Nephron progenitor cell (in vitro differentiated cells): ENCODE data around the gene LIG4.

ENCODE experiments used
- DNase-seq: peaks from one replicate; pipeline ENCODE4 v3.0.0; 2021
- H3K27ac Mint-ChIP-seq: 2 replicates; pipeline ENCODE4 v1.8.0; 2021; ENCODE audit warnings: mild to moderate bottlenecking, moderate library complexity, mixed read lengths
- H3K27me3 Mint-ChIP-seq: 2 replicates; pipeline ENCODE4 v1.8.0; 2021; ENCODE audit warnings: mild to moderate bottlenecking, low read depth, mixed read lengths; ENCODE audit not compliant: poor library complexity
- H3K36me3 Mint-ChIP-seq: 2 replicates; pipeline ENCODE4 v1.8.0; 2021; ENCODE audit warnings: low read depth, mixed read lengths
- H3K4me1 Mint-ChIP-seq: 2 replicates; pipeline ENCODE4 v1.8.0; 2021; ENCODE audit warnings: mixed read lengths
- H3K4me3 Mint-ChIP-seq: 2 replicates; pipeline ENCODE4 v1.8.0; 2021; ENCODE audit warnings: mild to moderate bottlenecking, moderate library complexity, mixed read lengths
- H3K9me3 Mint-ChIP-seq: 2 replicates; pipeline ENCODE4 v1.8.0; 2021; ENCODE audit warnings: mild to moderate bottlenecking, moderate library complexity, mixed read lengths
- CTCF ChIP-seq: fragments of 200-600 bp; sonication (generic); IDR thresholded peaks from 2 replicates; pipeline ENCODE4 v1.5.0; 2021; ENCODE audit warnings: antibody characterized with exemption

The LIG4 gene

GRCh38 chr13:108195861-108196260, 19.5 kb downstream of the LIG4 start:
- Mint-ChIP-seq H3K27me3 (peaks cover 4% of the 10 kb centered on the region), H3K4me3 (no peak overlapping the region), H3K4me1 (no peaks in the 10 kb centered on the region), H3K36me3 (no peaks in the 10 kb centered on the region), H3K9me3 (peaks cover 10% of the 10 kb centered on the region), H3K27ac (no peak overlapping the region)
- no peak for DNase-seq
- no peak for TF ChIP-seq CTCF

GRCh38 chr13:108195146-108195545, 20.2 kb downstream of the LIG4 start:
- DNase-seq, result no peak
- TF ChIP-seq CTCF, result no peak
- no peaks in the 10 kb centered on the region for H3K36me3 Mint-ChIP-seq
- H3K4me3 Mint-ChIP-seq, result no peak overlapping the region
- H3K27ac Mint-ChIP-seq, result no peak overlapping the region
- H3K4me1 Mint-ChIP-seq, result no peaks in the 10 kb centered on the region
- H3K9me3 Mint-ChIP-seq, result peaks cover 15% of the 10 kb centered on the region
- peaks cover 4% of the 10 kb centered on the region for H3K27me3 Mint-ChIP-seq

GRCh38 chr13:108194435-108194936, 20.9 kb downstream of the LIG4 start:
- H3K4me1 Mint-ChIP-seq, result no peaks in the 10 kb centered on the region
- no peaks in the 10 kb centered on the region for H3K36me3 Mint-ChIP-seq
- no peak for TF ChIP-seq CTCF
- H3K27ac Mint-ChIP-seq, result no peak overlapping the region
- no peak for DNase-seq
- H3K4me3 Mint-ChIP-seq, result no peak overlapping the region
- H3K9me3 Mint-ChIP-seq, result peaks cover 12% of the 10 kb centered on the region
- H3K27me3 Mint-ChIP-seq, result peaks cover 4% of the 10 kb centered on the region

- no peaks in the 10 kb centered on the region for H3K36me3 Mint-ChIP-seq
- H3K4me3 Mint-ChIP-seq, result no peak overlapping the region
- no peaks in the 10 kb centered on the region for H3K27me3 Mint-ChIP-seq
- H3K4me1 Mint-ChIP-seq, result no peaks in the 10 kb centered on the region
- no peak for DNase-seq
- peaks cover 16% of the 10 kb centered on the region for H3K9me3 Mint-ChIP-seq
- H3K27ac Mint-ChIP-seq, result no peak overlapping the region
- TF ChIP-seq CTCF, result no peak
These were observed 21.5 kb downstream of the LIG4 start for GRCh38 chr13:108193806-108194205.

GRCh38 chr13:108190897-108191296, 24.4 kb downstream of the LIG4 start:
- Mint-ChIP-seq H3K27me3 (peaks cover 3% of the 10 kb centered on the region), H3K4me3 (no peak overlapping the region), H3K27ac (no peak overlapping the region), H3K4me1 (no peaks in the 10 kb centered on the region), H3K36me3 (no peaks in the 10 kb centered on the region), H3K9me3 (peaks cover 16% of the 10 kb centered on the region)
- TF ChIP-seq CTCF, result no peak
- DNase-seq, result no peak

GRCh38 chr13:108188260-108188659, 27.1 kb downstream of the LIG4 start:
- no peaks in the 10 kb centered on the region for H3K36me3 Mint-ChIP-seq
- peaks cover 16% of the 10 kb centered on the region for H3K9me3 Mint-ChIP-seq
- H3K27ac Mint-ChIP-seq, result no peak overlapping the region
- no peaks in the 10 kb centered on the region for H3K4me1 Mint-ChIP-seq
- no peak overlapping the region for H3K4me3 Mint-ChIP-seq
- H3K27me3 Mint-ChIP-seq, result peaks cover 3% of the 10 kb centered on the region
- TF ChIP-seq CTCF, result no peak
- no peak for DNase-seq
